ENCODE data around the gene CPLANE2. TPM values are rescaled to one million over a fixed set of nuclear protein-coding genes. Genes with fewer than 3 reads are reported as not detected.

CPLANE2 gene
- total and polyA plus RNA-seq, 2 of the 4 experiments (the other 2 are of a cell fraction) = 3.2 to 5.8 TPM

GRCh38 chr1:16244650-16245285 is 7.8 kb upstream of the CPLANE2 start:
- Histone ChIP-seq H3K9me3 (ENCODE audit: control insufficient read depth, insufficient read depth, low read length) (no peaks in the 10 kb centered on the region), H4K8ac (ENCODE audit: low read depth in 2 of 2, low read length in 2 of 2) (peak overlapping the region in 1 of 2 experiments; percentile 48; a peak in 1 of 4 replicates), H3K27me3 (ENCODE audit: control insufficient read depth, insufficient read depth, low read length) (no peaks in the 10 kb centered on the region), H2BK15ac (ENCODE audit: low read depth, low read length) (no peak overlapping the region), H3K9me1 (ENCODE audit: insufficient read depth, low read length) (peaks cover 14% of the 10 kb centered on the region), H3K23ac (ENCODE audit: low read depth, low read length) (no peak overlapping the region), H3K4me2 (ENCODE audit: low read depth, low read length) (no peak overlapping the region), H3K56ac (ENCODE audit: extremely low read depth, insufficient read depth, low read length) (no peak overlapping the region), H3K4me3 (ENCODE audit: insufficient read depth, low read depth, low read length) (no peak overlapping the region), H3K4me1 (ENCODE audit: control insufficient read depth, insufficient read depth, low read length) (peaks cover 14% of the 10 kb centered on the region), H4K5ac (ENCODE audit: low read depth, low read length) (no peak overlapping the region), H3K14ac (replicated peaks; ENCODE audit: low read depth, low read length) (no peak overlapping the region), H2AK5ac (ENCODE audit: low read depth, low read length) (no peak overlapping the region), H2BK5ac (ENCODE audit: low read depth, low read length, poor library complexity, severe bottlenecking) (no peak overlapping the region), H3K18ac (ENCODE audit: low read depth, low read length) (no peak overlapping the region), H3K9ac (ENCODE audit: low read depth, low read length) (no peak overlapping the region), H2BK120ac (ENCODE audit: low read depth, low read length) (0 out of 2 replicates have a peak overlapping the region, but pooled peaks have one; percentile 13), H2BK20ac (ENCODE audit: low read depth, low read length) (no peak overlapping the region), H3K79me1 (ENCODE audit: low read depth in 1 of 2, low read length in 2 of 2) (peaks cover 13 to 25% of the 10 kb centered on the region in 2 experiments), H3K4ac (ENCODE audit: low read depth, low read length) (no peak overlapping the region), H3K36me3 (ENCODE audit: control insufficient read depth, insufficient read depth, low read length) (peaks cover 8% of the 10 kb centered on the region), H4K91ac (ENCODE audit: insufficient read depth, low read depth, low read length) (no peak overlapping the region), H2AFZ (replicated peaks; ENCODE audit: low read length, poor library complexity) (peak overlapping the region; percentile 29), H3K27ac (ENCODE audit: insufficient read depth, low read length) (no peak overlapping the region), H4K20me1 (ENCODE audit: insufficient read depth, low read length) (peaks cover 8% of the 10 kb centered on the region; the same call in 1 of the 2 replicates), H2AK9ac (replicated peaks; ENCODE audit: low read depth, low read length, poor library complexity) (no peak overlapping the region)
- dilution Hi-C loops (cut with HindIII; ENCODE audit: low sequenced_read_pairs, unreplicated experiment) (no loop called here), in situ Hi-C loops (cut with MboI; ENCODE audit: low sequenced_read_pairs) (loop anchor here (5.0 kb wide), 1 partner anchor 167 kb away; no protein-coding TSS in a partner anchor), intact Hi-C loops (cut with micrococcal nuclease) (loop anchor here (1.0 to 5.0 kb wide), 5 partner anchors 37 to 165 kb away; no protein-coding TSS in a partner anchor)
- TF ChIP-seq POLR2A (IDR thresholded peaks at IDR 0.05; ENCODE audit: low read depth, low read length) (0 out of 2 replicates have a peak, but pooled peaks have one; percentile 1), CEBPB (IDR thresholded peaks at IDR 0.05; ENCODE audit: low read depth, low read length) (no peak)
- no peak for ATAC-seq (ENCODE audit: low read depth)
- no TSS peak for BruUV-seq (replicated peaks)
- POLR2A ChIA-PET (ENCODE audit: unreplicated experiment) = interaction anchor here (0.6 kb wide), 1 partner anchor 108 kb away, joined by 7 read pairs; no protein-coding TSS in a partner anchor
- CTCF ChIA-PET = interaction anchor here (0.6 to 1.4 kb wide), 4 partner anchors 40 to 122 kb away, joined by 3 to 5 read pairs (median 4); no protein-coding TSS in a partner anchor
- DNase-seq = no peak
- 60% methylated on average over 1 of the region's 8 CpGs; no CpG with 5 or more reads in 1 of the 2 experiments for WGBS, 2 experiments (ENCODE audit: extremely low coverage in 2 of 2, insufficient read length in 1 of 2)

Data from IMR-90 (cell line).